ENCODE results near the gene WTAP.

Gene WTAP

GRCh38 chr6:159761129-159761872, 34.0 kb downstream of the WTAP start:
- no peak for TF ChIP-seq CTCF (conservative IDR thresholded peaks at IDR 0.05; ENCODE audit: control insufficient read depth, insufficient read depth, low read depth, low read length)
- peak; percentile 22 for DNase-seq (ENCODE audit: low read depth)
- peak overlapping the region; percentile 89 for H3K4me3 ChIP-seq (ENCODE audit: control insufficient read depth, low read depth, low read length)

GRCh38 chr6:159761873-159762680, 34.8 kb downstream of the WTAP start, which contains the start of gene ACAT2:
TSS of gene ACAT2 (plus strand) at chr6:159762045. CDS start at chr6:159762088, 43 bp downstream.
- H3K4me3 ChIP-seq (ENCODE audit: control insufficient read depth, low read depth, low read length) = peak within 1 kb of the TSS; percentile 89
- no peak for TF ChIP-seq CTCF (conservative IDR thresholded peaks at IDR 0.05; ENCODE audit: control insufficient read depth, insufficient read depth, low read depth, low read length)
- peak; percentile 94 for DNase-seq (ENCODE audit: low read depth)

GRCh38 chr6:159762681-159763293, 35.5 kb downstream of the WTAP start:
- peak overlapping the region; percentile 89 for H3K4me3 ChIP-seq (ENCODE audit: control insufficient read depth, low read depth, low read length)
- no peak for TF ChIP-seq CTCF (conservative IDR thresholded peaks at IDR 0.05; ENCODE audit: control insufficient read depth, insufficient read depth, low read depth, low read length)
- no peak for DNase-seq (ENCODE audit: low read depth)

GRCh38 chr6:159766906-159767305, 39.6 kb downstream of the WTAP start:
- TF ChIP-seq CTCF (conservative IDR thresholded peaks at IDR 0.05; ENCODE audit: control insufficient read depth, insufficient read depth, low read depth, low read length) = no peak

GRCh38 chr6:159769470-159769869, 42.2 kb downstream of the WTAP start:
- no peak for DNase-seq (ENCODE audit: low read depth)
- no peak overlapping the region for H3K4me3 ChIP-seq (ENCODE audit: control insufficient read depth, low read depth, low read length)
- TF ChIP-seq CTCF (conservative IDR thresholded peaks at IDR 0.05; ENCODE audit: control insufficient read depth, insufficient read depth, low read depth, low read length) = no peak

More at GRCh38 chr6:159766906-159767305, 39.6 kb downstream of the WTAP start:
- no peak overlapping the region for H3K4me3 ChIP-seq (ENCODE audit: control insufficient read depth, low read depth, low read length)
- DNase-seq (ENCODE audit: low read depth) = no peak

GRCh38 chr6:159772196-159772595, 44.9 kb downstream of the WTAP start:
- no peak for DNase-seq (ENCODE audit: low read depth)
- no peak overlapping the region for H3K4me3 ChIP-seq (ENCODE audit: control insufficient read depth, low read depth, low read length)
- TF ChIP-seq CTCF (conservative IDR thresholded peaks at IDR 0.05; ENCODE audit: control insufficient read depth, insufficient read depth, low read depth, low read length) = no peak

Measured in fibroblast of mammary gland (primary cell).